ENCODE measurements around the gene PIK3CD.

Gene PIK3CD

GRCh38 chr1:9763914-9764313 lies 112.4 kb downstream of the PIK3CD start:
- TF ChIP-seq CTCF (IDR thresholded peaks at IDR 0.05; ENCODE audit: low read depth, low read length), result no peak
- in situ Hi-C loops (cut with HindIII; ENCODE audit: low sequenced_read_pairs), result no loop called here
- no peak overlapping the region for H3K4me3 ChIP-seq (ENCODE audit: low read depth, low read length)
- no peak for DNase-seq (ENCODE audit: low read depth, low spot score)

- in situ Hi-C loops (cut with HindIII; ENCODE audit: low sequenced_read_pairs), result no loop called here
- no peak overlapping the region for H3K4me3 ChIP-seq (ENCODE audit: low read depth, low read length)
- TF ChIP-seq CTCF (IDR thresholded peaks at IDR 0.05; ENCODE audit: low read depth, low read length), result no peak
- no peak for DNase-seq (ENCODE audit: low read depth, low spot score)
Measured at GRCh38 chr1:9764550-9764949, 113.0 kb downstream of the PIK3CD start.

- H3K4me3 ChIP-seq (ENCODE audit: low read depth, low read length), result no peak overlapping the region
- in situ Hi-C loops (cut with HindIII; ENCODE audit: low sequenced_read_pairs), result no loop called here
- DNase-seq (ENCODE audit: low read depth, low spot score), result peak; percentile 99
- no peak for TF ChIP-seq CTCF (IDR thresholded peaks at IDR 0.05; ENCODE audit: low read depth, low read length)
Measured at GRCh38 chr1:9766759-9767442, 115.4 kb downstream of the PIK3CD start.

GRCh38 chr1:9767964-9768668 lies 116.6 kb downstream of the PIK3CD start:
- in situ Hi-C loops (cut with HindIII; ENCODE audit: low sequenced_read_pairs), result no loop called here
- no peak for DNase-seq (ENCODE audit: low read depth, low spot score)
- no peak overlapping the region for H3K4me3 ChIP-seq (ENCODE audit: low read depth, low read length)
- no peak for TF ChIP-seq CTCF (IDR thresholded peaks at IDR 0.05; ENCODE audit: low read depth, low read length)

GRCh38 chr1:9768983-9769382 lies 117.5 kb downstream of the PIK3CD start:
- in situ Hi-C loops (cut with HindIII; ENCODE audit: low sequenced_read_pairs), result no loop called here
- H3K4me3 ChIP-seq (ENCODE audit: low read depth, low read length), result no peak overlapping the region
- no peak for TF ChIP-seq CTCF (IDR thresholded peaks at IDR 0.05; ENCODE audit: low read depth, low read length)
- DNase-seq (ENCODE audit: low read depth, low spot score), result no peak

- in situ Hi-C loops (cut with HindIII; ENCODE audit: low sequenced_read_pairs), result no loop called here
- H3K4me3 ChIP-seq (ENCODE audit: low read depth, low read length), result no peak overlapping the region
- DNase-seq (ENCODE audit: low read depth, low spot score), result no peak
- no peak for TF ChIP-seq CTCF (IDR thresholded peaks at IDR 0.05; ENCODE audit: low read depth, low read length)
Measured at GRCh38 chr1:9770298-9770697, 118.8 kb downstream of the PIK3CD start.
